Left ventricle myocardium inferior (tissue), 1 donor: ENCODE data around the gene KASH5. TPM values are rescaled to one million over a fixed set of nuclear protein-coding genes. Genes with fewer than 3 reads are reported as not detected.

Source experiments
- DNase-seq: peaks from one replicate; pipeline ENCODE4 v3.0.0-alpha.2; 2020
- H3K27ac ChIP-seq: fragments of 200-600 bp; replicated peaks from 2 replicates; pipeline ENCODE4 v1.8.0; 2021
- H3K27me3 ChIP-seq: fragments of 200-600 bp; 2 replicates; pipeline ENCODE4 v1.8.0; 2021; ENCODE audit warnings: low read depth
- H3K36me3 ChIP-seq: fragments of 200-600 bp; 2 replicates; pipeline ENCODE4 v1.8.0; 2021
- H3K4me1 ChIP-seq: fragments of 200-600 bp; 2 replicates; pipeline ENCODE4 v1.8.0; 2021
- H3K4me3 ChIP-seq: fragments of 200-600 bp; 2 replicates; pipeline ENCODE4 v1.8.0; 2021; ENCODE audit warnings: mild to moderate bottlenecking, moderate library complexity
- H3K9me3 ChIP-seq: fragments of 200-600 bp; replicated peaks from 2 replicates; pipeline ENCODE4 v1.8.0; 2021
- CTCF ChIP-seq: fragments of 200-600 bp; IDR thresholded peaks from 2 replicates; pipeline ENCODE4 v1.8.0; 2021; ENCODE audit warnings: antibody characterized with exemption, mild to moderate bottlenecking, borderline replicate concordance
- intact Hi-C: fragments of 100-400 bp; cut with micrococcal nuclease; formaldehyde crosslinking; loops from one replicate; pipeline ENCODE4 v1.11.0; 2022
- total RNA-seq: library from RNA; stranded (reverse); fragmentation: NEBNext Ultra II Directional; extraction: Animal tissue kit (Norgen Biotek cat#: 25700); gene quantifications from one replicate; pipeline ENCODE4 v1.2.1, GENCODE V29; 2021
- donor health status: DM: no; HTN: yes; CAD: no; lungs with severe emphysema.

The KASH5 gene
- total RNA-seq, 1 donor from 2014 or later = not detected

GRCh38 chr19:49430678-49431329 is 42.8 kb downstream of the KASH5 start:
- Histone ChIP-seq H3K27ac (no peak overlapping the region), H3K4me3 (no peak overlapping the region), H3K9me3 (no peaks in the 10 kb centered on the region), H3K27me3 (peaks cover 100% of the 10 kb centered on the region), H3K4me1 (peaks cover 18% of the 10 kb centered on the region), H3K36me3 (no peaks in the 10 kb centered on the region)
- TF ChIP-seq CTCF = no peak
- DNase-seq = no peak
- intact Hi-C loops = no loop called here

- no peak for DNase-seq
- H3K9me3 ChIP-seq = no peaks in the 10 kb centered on the region
- H3K27ac ChIP-seq = no peak overlapping the region
- no peaks in the 10 kb centered on the region for H3K36me3 ChIP-seq
- intact Hi-C loops = no loop called here
- peaks cover 100% of the 10 kb centered on the region for H3K27me3 ChIP-seq
- peaks cover 13% of the 10 kb centered on the region for H3K4me1 ChIP-seq
- no peak for TF ChIP-seq CTCF
- no peak overlapping the region for H3K4me3 ChIP-seq
Measured at GRCh38 chr19:49431330-49431749, 43.3 kb downstream of the KASH5 start.

- peaks cover 100% of the 10 kb centered on the region for H3K27me3 ChIP-seq
- no peak overlapping the region for H3K4me3 ChIP-seq
- H3K36me3 ChIP-seq = no peaks in the 10 kb centered on the region
- no peak for TF ChIP-seq CTCF
- H3K27ac ChIP-seq = no peak overlapping the region
- peaks cover 12% of the 10 kb centered on the region for H3K4me1 ChIP-seq
- DNase-seq = no peak
- intact Hi-C loops = no loop called here
- no peaks in the 10 kb centered on the region for H3K9me3 ChIP-seq
Measured at GRCh38 chr19:49432141-49433073, 44.4 kb downstream of the KASH5 start.

GRCh38 chr19:49433240-49433901 is 45.3 kb downstream of the KASH5 start:
- no peak for DNase-seq
- Histone ChIP-seq H3K27me3 (peaks cover 100% of the 10 kb centered on the region), H3K27ac (no peak overlapping the region), H3K36me3 (no peaks in the 10 kb centered on the region), H3K4me3 (no peak overlapping the region), H3K4me1 (peaks cover 4% of the 10 kb centered on the region), H3K9me3 (no peaks in the 10 kb centered on the region)
- intact Hi-C loops = no loop called here
- TF ChIP-seq CTCF = no peak

- H3K4me3 ChIP-seq = no peak overlapping the region
- H3K27me3 ChIP-seq = peaks cover 100% of the 10 kb centered on the region
- no peaks in the 10 kb centered on the region for H3K9me3 ChIP-seq
- TF ChIP-seq CTCF = no peak
- no peak overlapping the region for H3K27ac ChIP-seq
- no peaks in the 10 kb centered on the region for H3K36me3 ChIP-seq
- intact Hi-C loops = no loop called here
- no peaks in the 10 kb centered on the region for H3K4me1 ChIP-seq
- DNase-seq = no peak
Measured at GRCh38 chr19:49434907-49435583, 47.0 kb downstream of the KASH5 start.
